CD1c-positive myeloid dendritic cell (primary cell): Measurements from ENCODE around the gene GATAD2B.
"Not testable (repeated sequence)": the region's sequence is repeated elsewhere in the genome, so short reads cannot be mapped to it uniquely, and the experiment has no call there.

Experiments used
- DNase-seq: peaks from one replicate; pipeline ENCODE4 v3.0.0-alpha.2; 2016; ENCODE audit errors: extremely low spot score

Gene GATAD2B

GRCh38 chr1:153778051-153778823 is 144.5 kb downstream of the GATAD2B start:
- DNase-seq = peak; percentile 28

DNA sequence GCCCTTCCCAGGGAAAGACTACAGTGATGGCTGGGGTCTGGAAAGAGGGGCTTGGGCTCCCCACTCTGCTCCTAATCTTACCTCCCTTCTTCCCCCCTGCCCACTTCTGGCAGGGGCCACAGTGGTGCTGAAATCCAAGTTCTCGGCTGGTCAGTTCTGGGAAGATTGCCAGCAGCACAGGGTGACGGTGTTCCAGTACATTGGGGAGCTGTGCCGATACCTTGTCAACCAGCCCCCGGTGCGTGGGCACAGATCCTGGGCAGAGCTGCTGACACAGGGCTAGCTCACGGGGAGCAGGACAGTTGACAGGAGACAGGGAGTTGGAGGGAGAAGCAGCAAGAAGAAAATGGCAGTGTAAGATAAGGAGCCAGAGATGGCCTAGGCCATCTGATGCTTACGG is 145.1 kb downstream of the GATAD2B start:
- no peak for DNase-seq

DNA sequence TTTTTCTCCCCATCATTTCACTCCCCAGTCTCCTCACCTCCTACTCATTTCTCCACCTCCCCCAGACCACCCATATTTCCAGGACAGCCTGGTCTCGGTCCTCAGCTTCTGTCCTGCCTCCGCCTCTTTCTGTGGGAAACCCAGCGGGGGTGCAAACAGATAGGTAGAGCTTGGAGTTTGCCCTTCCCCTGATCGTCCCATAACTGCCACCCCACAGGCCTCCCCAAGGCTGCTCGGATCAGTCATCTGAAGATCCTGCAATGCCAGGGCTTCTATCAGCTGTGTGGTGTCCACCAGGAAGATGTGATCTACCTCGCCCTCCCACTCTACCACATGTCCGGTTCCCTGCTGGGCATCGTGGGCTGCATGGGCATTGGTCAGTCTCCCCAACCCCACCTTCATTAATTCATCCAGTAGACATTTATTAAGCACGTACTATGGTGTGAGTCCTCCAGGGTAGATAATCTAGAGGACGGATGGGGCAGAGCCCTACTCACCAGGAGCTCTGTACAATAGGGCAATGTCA is 145.9 kb downstream of the GATAD2B start:
- DNase-seq = no peak

- no peak for DNase-seq
Observed at GRCh38 chr1:153776352-153776751, 146.4 kb downstream of the GATAD2B start.

GRCh38 chr1:153775458-153776327 is 147.1 kb downstream of the GATAD2B start:
- DNase-seq = peak; percentile 32

DNA sequence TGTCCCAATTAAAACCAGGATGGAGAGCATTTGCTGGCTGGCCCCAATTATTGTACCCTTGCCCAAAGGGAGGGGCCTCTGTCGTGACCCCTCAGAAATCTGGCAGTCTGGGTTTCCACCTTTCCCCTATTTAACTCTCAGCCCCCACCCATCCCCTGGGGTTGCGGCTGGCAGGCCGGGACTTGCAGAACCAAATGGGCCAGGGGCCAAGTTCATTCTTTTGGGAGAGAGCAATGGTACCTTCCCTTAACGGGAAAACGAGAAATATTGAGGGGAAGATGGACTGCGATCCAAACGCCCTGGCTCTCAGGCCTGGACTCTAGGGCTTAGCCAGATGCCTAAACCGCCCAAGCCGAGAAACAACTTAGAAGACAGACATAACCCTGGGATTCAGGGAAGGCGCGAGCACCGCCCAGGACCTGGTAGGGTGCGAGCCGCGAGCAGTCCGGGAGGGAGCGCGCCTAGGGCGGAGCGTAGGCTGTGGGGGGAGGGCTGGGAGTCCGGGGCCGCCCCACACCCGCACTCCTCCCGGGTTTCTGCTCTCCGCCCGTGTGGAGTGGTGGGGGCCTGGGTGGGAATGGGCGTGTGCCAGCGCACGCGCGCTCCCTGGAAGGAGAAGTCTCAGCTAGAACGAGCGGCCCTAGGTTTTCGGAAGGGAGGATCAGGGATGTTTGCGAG is 147.9 kb downstream of the GATAD2B start, which contains the start of gene SLC27A3:
Gene SLC27A3, plus strand, starts transcription at position 628 of the 678 bp plus-strand sequence. CDS start 91 bp downstream, outside the sequence.
- peak; percentile 81 for DNase-seq

DNA sequence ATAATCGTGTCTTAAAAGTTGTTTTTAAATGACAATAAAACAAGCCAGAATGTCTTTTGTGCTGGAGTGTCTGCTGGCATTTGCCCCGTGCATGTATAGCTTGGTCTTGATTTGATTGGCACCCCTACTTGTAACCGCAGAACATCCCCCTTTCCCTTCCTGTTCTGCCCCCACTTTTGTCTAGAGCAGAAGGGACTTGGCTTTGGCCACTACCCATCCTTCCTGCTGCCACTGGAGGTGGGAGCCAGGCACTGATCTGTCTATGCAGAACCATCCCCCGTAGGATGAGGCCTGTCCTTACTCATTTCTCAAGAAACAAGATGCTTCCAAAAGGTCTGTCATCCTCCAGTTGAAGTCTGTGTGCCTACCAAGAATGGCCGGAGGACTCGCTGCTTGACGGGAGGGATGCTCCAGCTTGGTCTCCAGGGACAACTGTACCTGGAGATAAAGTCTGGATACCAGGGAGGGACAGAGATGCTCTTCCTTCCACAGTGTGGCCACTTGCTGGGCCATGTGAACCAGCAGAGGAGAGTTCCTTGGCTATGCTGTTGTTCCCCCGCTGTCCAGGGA is 148.7 kb downstream of the GATAD2B start:
- peak; percentile 66 for DNase-seq

GRCh38 chr1:153773096-153773921 is 149.5 kb downstream of the GATAD2B start:
- DNase-seq = peak; percentile 96

DNA sequence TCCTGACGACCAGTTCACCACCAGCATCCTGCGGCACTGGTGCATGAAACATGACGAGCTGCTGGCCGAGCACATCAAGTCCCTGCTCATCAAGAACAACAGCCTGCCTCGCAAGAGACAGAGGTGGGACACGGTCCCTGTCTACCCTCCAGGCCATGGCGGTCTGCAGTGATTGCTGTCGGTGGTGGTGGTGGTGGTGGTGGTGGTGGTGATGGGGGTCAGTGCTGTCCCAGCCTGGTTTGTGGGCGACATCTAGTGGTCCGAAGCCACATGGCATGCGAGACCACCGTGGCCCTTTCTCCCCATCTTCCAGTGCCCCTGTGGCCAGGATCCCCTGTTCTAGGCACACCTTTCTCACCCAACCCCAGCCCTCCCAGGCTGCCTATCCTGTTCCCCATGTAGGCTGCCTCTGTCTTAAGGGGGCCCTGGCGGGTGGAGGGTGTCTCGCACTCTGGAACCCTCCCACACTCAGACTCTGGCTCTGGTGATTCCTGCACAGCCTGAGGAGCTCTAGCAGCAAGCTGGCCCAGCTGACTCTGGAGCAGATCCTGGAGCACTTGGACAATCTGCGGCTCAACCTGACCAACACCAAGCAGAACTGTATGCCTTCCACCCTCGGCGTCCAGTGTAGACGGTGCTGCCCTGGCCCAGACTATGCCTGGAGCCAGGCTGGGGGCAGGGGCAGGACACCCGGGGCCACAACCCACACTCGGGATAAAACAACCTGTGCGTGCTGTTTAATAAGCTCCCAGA is 150.8 kb downstream of the GATAD2B start:
- no peak for DNase-seq

GRCh38 chr1:153771261-153771660 is 151.5 kb downstream of the GATAD2B start:
- peak; percentile 78 for DNase-seq

GRCh38 chr1:153770797-153771196 is 152.0 kb downstream of the GATAD2B start:
- DNase-seq = no peak

DNA sequence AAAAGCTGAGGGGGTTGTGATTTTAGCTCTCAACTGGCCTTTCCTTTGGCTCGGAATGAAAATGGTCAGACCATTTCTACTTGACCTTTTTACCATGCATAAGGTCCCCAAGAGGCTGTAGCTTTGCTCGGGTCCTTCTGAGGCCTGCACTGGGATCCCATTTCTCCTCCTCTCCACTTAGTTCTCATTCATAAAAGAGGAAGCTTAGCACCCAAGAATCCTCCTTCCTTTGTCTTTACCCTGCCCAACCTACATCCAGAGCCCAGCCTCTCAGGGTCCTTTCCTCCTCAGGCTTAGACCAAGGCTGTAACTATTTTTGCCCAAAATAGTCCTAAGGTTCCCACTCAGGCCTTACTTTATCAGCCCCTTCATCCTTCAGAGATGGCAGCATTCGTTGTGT is 153.6 kb downstream of the GATAD2B start:
- DNase-seq = peak; percentile 45

GRCh38 chr1:153768316-153769181 is 154.2 kb downstream of the GATAD2B start:
- peak; percentile 32 for DNase-seq

- no peak for DNase-seq
Observed at GRCh38 chr1:153767519-153767918, 155.3 kb downstream of the GATAD2B start.

GRCh38 chr1:153766663-153767062 is 156.1 kb downstream of the GATAD2B start:
- not testable (repeated sequence) for DNase-seq

DNA sequence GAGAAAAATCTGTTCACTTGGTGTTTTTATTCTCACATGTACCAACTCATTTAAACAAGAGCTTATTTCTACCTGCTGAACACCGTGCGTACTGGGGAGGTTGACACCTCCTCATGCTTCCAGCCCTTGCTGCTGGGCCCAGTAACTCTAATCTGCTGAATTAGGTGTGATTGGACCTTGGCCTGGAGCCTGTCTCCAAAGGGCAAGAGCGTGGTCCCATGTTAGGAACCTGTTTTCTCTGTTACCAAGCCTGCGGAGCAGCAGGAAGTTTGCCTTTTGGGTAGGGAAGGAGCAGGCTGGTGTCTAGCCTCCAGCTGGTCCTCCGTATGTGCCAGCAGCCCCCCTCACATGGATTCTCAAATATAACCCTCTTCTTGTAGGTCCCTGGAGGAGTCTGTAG is 158.5 kb downstream of the GATAD2B start:
- no peak for DNase-seq

DNA sequence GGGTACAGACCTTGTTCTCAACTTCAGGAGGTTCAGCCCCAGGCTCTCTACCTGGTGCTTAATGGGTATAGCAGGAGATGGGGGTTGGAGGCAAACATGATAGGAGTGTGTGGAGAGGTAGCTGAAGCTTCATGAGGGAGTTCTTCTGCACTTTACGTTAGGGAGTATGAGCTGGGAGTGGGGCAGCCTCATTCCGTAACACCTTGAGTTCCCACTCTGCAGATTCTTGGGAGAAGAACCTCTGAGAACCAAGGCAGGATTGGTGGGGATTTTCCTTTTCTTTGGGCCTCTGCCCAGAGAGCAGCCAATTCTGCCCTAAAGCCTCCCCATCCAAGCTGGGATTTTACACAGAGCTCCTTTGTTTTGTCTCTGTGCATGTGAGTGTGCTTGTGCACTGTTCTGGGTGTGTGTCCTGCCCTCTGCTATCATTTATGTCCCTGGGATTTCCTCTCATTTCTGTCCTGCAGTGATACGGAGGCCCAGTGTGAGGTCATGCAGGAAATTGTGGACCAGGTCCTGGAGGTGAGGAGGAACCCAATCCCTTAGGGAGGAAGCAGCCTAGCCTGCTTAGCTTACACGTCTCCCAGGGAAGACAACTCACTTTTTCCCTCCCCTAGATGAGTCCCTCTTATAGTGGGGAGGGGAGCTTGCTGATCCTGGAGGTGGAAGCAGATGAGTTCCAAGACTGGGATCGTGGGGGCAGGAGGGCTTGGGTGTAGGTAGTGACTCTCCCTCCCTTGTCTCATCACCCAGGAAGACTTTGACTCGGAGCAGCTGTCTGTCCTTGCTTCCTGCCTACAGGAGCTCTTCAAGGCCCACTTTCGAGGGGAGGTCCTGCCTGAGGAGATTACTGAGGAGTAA is 159.2 kb downstream of the GATAD2B start:
- DNase-seq = no peak

DNA sequence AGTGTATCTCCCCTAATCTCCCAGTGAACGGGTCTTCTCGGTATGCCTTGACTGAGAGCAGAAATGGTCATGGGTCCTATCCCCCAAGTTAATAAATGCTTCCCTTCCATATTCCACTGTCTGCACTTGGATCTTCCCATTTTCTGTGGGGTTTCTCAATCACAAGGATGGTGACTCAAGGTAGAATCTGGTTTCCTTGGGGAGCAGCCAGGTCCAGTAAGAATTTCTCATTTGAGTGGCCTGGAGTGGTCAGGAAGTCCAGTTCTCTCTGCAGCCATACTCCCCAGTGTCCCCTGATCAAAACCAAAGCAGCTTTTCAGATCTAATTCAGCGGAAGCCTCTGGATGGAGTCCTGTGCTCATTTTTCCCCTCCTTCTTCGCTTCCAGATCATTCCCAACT is 162.3 kb downstream of the GATAD2B start:
- no peak for DNase-seq
